ENCODE data around the gene BAZ2B.

- no peak for TF ChIP-seq CTCF (conservative IDR thresholded peaks at IDR 0.05)
- no peak for TF ChIP-seq EZH2 (IDR thresholded peaks at IDR 0.05; ENCODE audit: low read depth)
Observed at GRCh38 chr2:159484532-159484931, 131.8 kb downstream of the BAZ2B start.

Data from PC-9 (cell line).